HepG2 (cell line): ENCODE measurements around the gene PCGF5. TPM values are rescaled to one million over a fixed set of nuclear protein-coding genes. Genes with fewer than 3 reads are reported as not detected.
A peak's percentile ranks its signal among the peaks of the same experiment; 100 is the strongest.

Source experiments
- ARNTL ChIP-seq: sonication (generic); formaldehyde crosslinking; IDR thresholded peaks from 2 replicates; pipeline ENCODE4 v1.4.0; 2020; ENCODE audit warnings: mild to moderate bottlenecking, missing genetic modification reagents
- KDM2A ChIP-seq: sonication (generic); formaldehyde crosslinking; IDR thresholded peaks from 2 replicates; pipeline ENCODE4 v1.4.0; 2020; ENCODE audit warnings: low read depth, missing genetic modification reagents, borderline replicate concordance
- NAIF1 ChIP-seq: sonication (generic); formaldehyde crosslinking; IDR thresholded peaks from 2 replicates; pipeline ENCODE4 v1.5.0; 2020; ENCODE audit warnings: mild to moderate bottlenecking, missing genetic modification reagents, borderline replicate concordance
- NFE2L2 ChIP-seq: fragments of 150-350 bp; IDR thresholded peaks from 2 replicates; pipeline ENCODE4 v1.6.1; 2014; ENCODE audit warnings: low read length
- SYNCRIP ChIP-seq: fragments of 200-400 bp; formaldehyde crosslinking; IDR thresholded peaks from 2 replicates; pipeline ENCODE4 v1.6.1; 2018; ENCODE audit warnings: mild to moderate bottlenecking, low read depth, low read length; ENCODE audit not compliant: insufficient read depth
- TAF15 ChIP-seq: fragments of 200-400 bp; formaldehyde crosslinking; IDR thresholded peaks from one replicate; pipeline ENCODE4 v1.6.1; 2018; ENCODE audit warnings: mild to moderate bottlenecking, low read depth, low read length; ENCODE audit not compliant: poor library complexity, severe bottlenecking
- U2AF2 ChIP-seq: fragments of 200-400 bp; formaldehyde crosslinking; IDR thresholded peaks from 2 replicates; pipeline ENCODE4 v1.6.1; 2017; ENCODE audit warnings: low read depth, mild to moderate bottlenecking, low read length
- ZBTB20 ChIP-seq: sonication (generic); formaldehyde crosslinking; IDR thresholded peaks from 2 replicates; pipeline ENCODE4 v1.8.1; 2023; ENCODE audit warnings: missing genetic modification reagents, low read depth, mild to moderate bottlenecking, borderline replicate concordance
- ZFP1 ChIP-seq: IDR thresholded peaks from 2 replicates; pipeline ENCODE4 v1.6.1; 2016
- ZNF121 ChIP-seq: sonication (generic); formaldehyde crosslinking; IDR thresholded peaks from 2 replicates; pipeline ENCODE4 v1.5.0; 2020; ENCODE audit warnings: mild to moderate bottlenecking, missing genetic modification reagents
- ZNF124 ChIP-seq: sonication (generic); formaldehyde crosslinking; IDR thresholded peaks from 2 replicates; pipeline ENCODE4 v1.4.0; 2020; ENCODE audit warnings: missing genetic modification reagents
- ZNF235 ChIP-seq: sonication (generic); formaldehyde crosslinking; IDR thresholded peaks from 2 replicates; pipeline ENCODE4 v1.8.1; 2023; ENCODE audit warnings: mild to moderate bottlenecking, missing genetic modification reagents, borderline replicate concordance
- ZNF296 ChIP-seq: sonication (generic); formaldehyde crosslinking; conservative IDR thresholded peaks from 2 replicates; pipeline ENCODE4 v1.5.0; 2020; ENCODE audit warnings: mild to moderate bottlenecking, missing genetic modification reagents
- ZNF549 ChIP-seq: sonication (generic); formaldehyde crosslinking; IDR thresholded peaks from 2 replicates; pipeline ENCODE4 v1.5.0; 2020; ENCODE audit warnings: missing genetic modification reagents
- ZNF562 ChIP-seq: sonication (generic); formaldehyde crosslinking; IDR thresholded peaks from 2 replicates; pipeline ENCODE4 v1.8.0; 2022; ENCODE audit warnings: missing genetic modification reagents, borderline replicate concordance
- polyA plus RNA-seq, 8 experiments: library from polyadenylated mRNA; depleted of rRNA in 3 of 8; stranded (reverse) in 7 of 8; unstranded in 1 of 8; fragments of >200 nt; fragmentation: Illumina TruSeq in 4 of 8; extraction: Trizol in 4 of 8; gene quantifications; 2 replicates each; pipeline versions ENCODE4 v1.2.1 to v1.2.3, GENCODE V29; 2011 to 2016; ENCODE audit warnings: low read depth in 4 of 8, missing spikeins in 1 of 8, mixed read lengths in 1 of 8; ENCODE audit not compliant: insufficient read depth in 1 of 8
- total RNA-seq, 5 experiments: library from RNA; depleted of rRNA; stranded (reverse); fragments of >200 nt; fragmentation: Illumina TruSeq; extraction: Trizol; gene quantifications; 2 replicates each; pipeline ENCODE4 v1.2.3, GENCODE V29; 2016; ENCODE audit warnings: low read depth in 1 of 5
- TF ChIP-seq, protein P1 (sequence below): sonication (generic); formaldehyde crosslinking; IDR thresholded peaks from 2 replicates; pipeline ENCODE4 v1.4.0; 2020; ENCODE audit warnings: mild to moderate bottlenecking, missing genetic modification reagents
- TF ChIP-seq, protein P2 (sequence below): sonication (generic); formaldehyde crosslinking; conservative IDR thresholded peaks from 2 replicates; pipeline ENCODE4 v1.8.0; 2022; ENCODE audit warnings: low read depth, missing genetic modification reagents
- TF ChIP-seq, protein P3 (sequence below): sonication (generic); formaldehyde crosslinking; IDR thresholded peaks from 2 replicates; pipeline ENCODE4 v1.4.0; 2020; ENCODE audit warnings: missing genetic modification reagents, mild to moderate bottlenecking, borderline replicate concordance
- TF ChIP-seq, protein P4 (sequence below): sonication (generic); formaldehyde crosslinking; IDR thresholded peaks from 2 replicates; pipeline ENCODE4 v1.5.1; 2020; ENCODE audit warnings: mild to moderate bottlenecking, missing genetic modification reagents, borderline replicate concordance
- TF ChIP-seq, protein P5 (sequence below): IDR thresholded peaks from 2 replicates; pipeline ENCODE4 v1.6.1; 2016; ENCODE audit warnings: missing compliant biosample characterization, missing genetic modification reagents, borderline replicate concordance
- TF ChIP-seq, protein P6 (sequence below): sonication (generic); formaldehyde crosslinking; IDR thresholded peaks from 2 replicates; pipeline ENCODE4 v1.4.0; 2020; ENCODE audit warnings: missing genetic modification reagents, low read depth, mild to moderate bottlenecking, borderline replicate concordance

The PCGF5 gene
- total and polyA plus RNA-seq, 2 of the 13 experiments (the other 11 are each of a cell fraction or from before 2014, with no cell fraction given) = 61.3 to 138 TPM

DNA sequence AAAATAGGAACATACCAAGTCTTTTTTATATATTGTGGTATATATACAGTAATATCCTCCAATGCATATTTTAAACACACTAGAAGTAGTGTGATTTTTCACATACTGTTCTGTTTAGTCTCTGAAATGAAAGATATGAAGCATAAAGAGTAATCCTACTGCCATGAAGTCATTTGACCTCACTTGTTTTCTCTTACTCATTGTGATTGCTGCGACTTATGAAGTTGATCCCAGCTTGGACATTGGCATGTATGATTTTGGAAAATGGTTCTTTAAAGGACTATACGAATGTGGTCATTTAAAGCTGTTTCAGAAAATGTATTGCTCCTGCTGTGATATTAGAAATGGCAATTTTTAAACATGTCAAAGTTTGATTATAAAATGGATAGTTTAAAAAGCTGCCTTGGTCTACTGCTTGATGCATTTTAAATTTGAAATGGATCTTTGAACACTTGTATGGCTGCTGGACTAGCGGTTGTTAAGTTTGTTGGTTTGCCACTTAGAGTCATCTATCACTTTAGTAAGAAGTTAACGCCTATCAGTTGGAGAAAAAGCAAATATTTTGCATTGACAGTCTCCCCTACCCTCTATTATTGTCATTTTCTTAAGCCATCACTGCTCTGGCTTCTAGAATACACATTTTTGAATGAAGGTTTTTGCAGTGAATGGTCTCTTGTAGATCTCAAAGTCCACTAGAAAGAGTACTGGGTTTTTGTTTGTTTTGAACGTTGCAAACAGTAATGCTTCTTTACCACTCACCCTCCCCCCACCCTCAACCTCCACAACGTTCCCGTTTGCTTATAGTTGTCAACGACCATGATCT, 881 bp upstream of the PCGF5 start (continued):
- TF ChIP-seq KDM2A (CRISPR knock-in tag) = no peak
- TF ChIP-seq, protein P1, sequence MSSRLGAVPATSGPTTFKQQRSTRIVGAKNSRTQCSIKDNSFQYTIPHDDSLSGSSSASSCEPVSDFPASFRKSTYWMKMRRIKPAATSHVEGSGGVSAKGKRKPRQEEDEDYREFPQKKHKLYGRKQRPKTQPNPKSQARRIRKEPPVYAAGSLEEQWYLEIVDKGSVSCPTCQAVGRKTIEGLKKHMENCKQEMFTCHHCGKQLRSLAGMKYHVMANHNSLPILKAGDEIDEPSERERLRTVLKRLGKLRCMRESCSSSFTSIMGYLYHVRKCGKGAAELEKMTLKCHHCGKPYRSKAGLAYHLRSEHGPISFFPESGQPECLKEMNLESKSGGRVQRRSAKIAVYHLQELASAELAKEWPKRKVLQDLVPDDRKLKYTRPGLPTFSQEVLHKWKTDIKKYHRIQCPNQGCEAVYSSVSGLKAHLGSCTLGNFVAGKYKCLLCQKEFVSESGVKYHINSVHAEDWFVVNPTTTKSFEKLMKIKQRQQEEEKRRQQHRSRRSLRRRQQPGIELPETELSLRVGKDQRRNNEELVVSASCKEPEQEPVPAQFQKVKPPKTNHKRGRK (CRISPR knock-in tag) = no peak
- 0 out of 2 replicates have a peak, but pooled peaks have one; percentile 35 for TF ChIP-seq ARNTL (CRISPR knock-in tag)
- TF ChIP-seq, protein P2, sequence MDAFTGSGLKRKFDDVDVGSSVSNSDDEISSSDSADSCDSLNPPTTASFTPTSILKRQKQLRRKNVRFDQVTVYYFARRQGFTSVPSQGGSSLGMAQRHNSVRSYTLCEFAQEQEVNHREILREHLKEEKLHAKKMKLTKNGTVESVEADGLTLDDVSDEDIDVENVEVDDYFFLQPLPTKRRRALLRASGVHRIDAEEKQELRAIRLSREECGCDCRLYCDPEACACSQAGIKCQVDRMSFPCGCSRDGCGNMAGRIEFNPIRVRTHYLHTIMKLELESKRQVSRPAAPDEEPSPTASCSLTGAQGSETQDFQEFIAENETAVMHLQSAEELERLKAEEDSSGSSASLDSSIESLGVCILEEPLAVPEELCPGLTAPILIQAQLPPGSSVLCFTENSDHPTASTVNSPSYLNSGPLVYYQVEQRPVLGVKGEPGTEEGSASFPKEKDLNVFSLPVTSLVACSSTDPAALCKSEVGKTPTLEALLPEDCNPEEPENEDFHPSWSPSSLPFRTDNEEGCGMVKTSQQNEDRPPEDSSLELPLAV (CRISPR knock-in tag) = no peak
- no peak for TF ChIP-seq ZNF549 (CRISPR knock-in tag)
- TF ChIP-seq, protein P3, sequence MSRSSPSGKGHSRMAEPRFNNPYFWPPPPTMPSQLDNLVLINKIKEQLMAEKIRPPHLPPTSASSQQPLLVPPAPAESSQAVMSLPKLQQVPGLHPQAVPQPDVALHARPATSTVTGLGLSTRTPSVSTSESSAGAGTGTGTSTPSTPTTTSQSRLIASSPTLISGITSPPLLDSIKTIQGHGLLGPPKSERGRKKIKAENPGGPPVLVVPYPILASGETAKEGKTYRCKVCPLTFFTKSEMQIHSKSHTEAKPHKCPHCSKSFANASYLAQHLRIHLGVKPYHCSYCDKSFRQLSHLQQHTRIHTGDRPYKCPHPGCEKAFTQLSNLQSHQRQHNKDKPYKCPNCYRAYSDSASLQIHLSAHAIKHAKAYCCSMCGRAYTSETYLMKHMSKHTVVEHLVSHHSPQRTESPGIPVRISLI = no peak
- TF ChIP-seq ZBTB20 (CRISPR knock-in tag) = peak; percentile 81; the same call in 1 of the 2 replicates
- TF ChIP-seq NAIF1 = no peak
- TF ChIP-seq ZNF562 (CRISPR knock-in tag) = no peak
- 0 out of 2 replicates have a peak, but pooled peaks have one; percentile 61 for TF ChIP-seq ZNF124 (CRISPR knock-in tag)
- TF ChIP-seq TAF15 = no peak
- TF ChIP-seq, protein P4, sequence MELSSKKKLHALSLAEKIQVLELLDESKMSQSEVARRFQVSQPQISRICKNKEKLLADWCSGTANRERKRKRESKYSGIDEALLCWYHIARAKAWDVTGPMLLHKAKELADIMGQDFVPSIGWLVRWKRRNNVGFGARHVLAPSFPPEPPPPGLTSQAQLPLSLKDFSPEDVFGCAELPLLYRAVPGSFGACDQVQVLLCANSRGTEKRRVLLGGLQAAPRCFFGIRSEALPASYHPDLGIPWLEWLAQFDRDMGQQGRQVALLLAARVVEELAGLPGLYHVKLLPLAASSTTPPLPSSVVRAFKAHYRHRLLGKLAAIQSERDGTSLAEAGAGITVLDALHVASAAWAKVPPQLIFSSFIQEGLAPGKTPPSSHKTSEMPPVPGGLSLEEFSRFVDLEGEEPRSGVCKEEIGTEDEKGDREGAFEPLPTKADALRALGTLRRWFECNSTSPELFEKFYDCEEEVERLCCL = no peak
- peak; percentile 51; the same call in 1 of the 2 replicates for TF ChIP-seq ZFP1 (CRISPR knock-in tag)
- TF ChIP-seq, protein P5, sequence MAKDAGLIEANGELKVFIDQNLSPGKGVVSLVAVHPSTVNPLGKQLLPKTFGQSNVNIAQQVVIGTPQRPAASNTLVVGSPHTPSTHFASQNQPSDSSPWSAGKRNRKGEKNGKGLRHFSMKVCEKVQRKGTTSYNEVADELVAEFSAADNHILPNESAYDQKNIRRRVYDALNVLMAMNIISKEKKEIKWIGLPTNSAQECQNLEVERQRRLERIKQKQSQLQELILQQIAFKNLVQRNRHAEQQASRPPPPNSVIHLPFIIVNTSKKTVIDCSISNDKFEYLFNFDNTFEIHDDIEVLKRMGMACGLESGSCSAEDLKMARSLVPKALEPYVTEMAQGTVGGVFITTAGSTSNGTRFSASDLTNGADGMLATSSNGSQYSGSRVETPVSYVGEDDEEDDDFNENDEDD (CRISPR knock-in tag) = no peak
- no peak for TF ChIP-seq SYNCRIP
- no peak for TF ChIP-seq ZNF121 (CRISPR knock-in tag)
- no peak for TF ChIP-seq ZNF235 (CRISPR knock-in tag)
- TF ChIP-seq, protein P6, sequence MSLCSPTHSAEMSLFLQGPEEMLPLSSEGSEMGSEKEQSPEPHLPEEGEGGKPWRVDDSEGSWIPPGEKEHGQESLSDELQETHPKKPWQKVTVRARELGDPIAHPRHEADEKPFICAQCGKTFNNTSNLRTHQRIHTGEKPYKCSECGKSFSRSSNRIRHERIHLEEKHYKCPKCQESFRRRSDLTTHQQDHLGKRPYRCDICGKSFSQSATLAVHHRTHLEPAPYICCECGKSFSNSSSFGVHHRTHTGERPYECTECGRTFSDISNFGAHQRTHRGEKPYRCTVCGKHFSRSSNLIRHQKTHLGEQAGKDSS (CRISPR knock-in tag) = no peak
- no peak for TF ChIP-seq U2AF2
- no peak for TF ChIP-seq NFE2L2
- no peak for TF ChIP-seq ZNF296
